Kidney epithelial cell (primary cell): ENCODE data around the gene DMPK. TPM values are rescaled to one million over a fixed set of nuclear protein-coding genes. Genes with fewer than 3 reads are reported as not detected.

Experiments
- DNase-seq: peaks from one replicate; pipeline ENCODE4 v3.0.0-alpha.2; 2010; ENCODE audit warnings: low read depth
- H3K27me3 ChIP-seq: 2 replicates; pipeline ENCODE4 v1.6.0; 2011; ENCODE audit warnings: low read length; ENCODE audit not compliant: control insufficient read depth, insufficient read depth
- H3K36me3 ChIP-seq: 2 replicates; pipeline ENCODE4 v1.5.1; 2011; ENCODE audit warnings: low read length; ENCODE audit not compliant: control insufficient read depth, insufficient read depth
- H3K4me3 ChIP-seq: 2 replicates; pipeline ENCODE4 v1.5.1; 2011; ENCODE audit warnings: low read depth, mild to moderate bottlenecking, control low read depth, low read length
- CTCF ChIP-seq: IDR thresholded peaks from 2 replicates; pipeline ENCODE4 v1.5.1; 2011; ENCODE audit warnings: mild to moderate bottlenecking, moderate library complexity, low read length, control low read depth, inconsistent platforms; ENCODE audit not compliant: insufficient read depth, poor library complexity, severe bottlenecking
- total RNA-seq: library from RNA; depleted of rRNA; stranded (reverse); fragments of >200 nt; gene quantifications from 2 replicates; pipeline ENCODE4 v1.2.3, GENCODE V29; 2015

The DMPK gene
- total RNA-seq, 1 donor from 2014 or later = 17.7 TPM

- no peaks in the 10 kb centered on the region for H3K27me3 ChIP-seq
- peaks cover 7% of the 10 kb centered on the region for H3K36me3 ChIP-seq
- no peak for DNase-seq
- H3K4me3 ChIP-seq = no peak overlapping the region
- TF ChIP-seq CTCF = no peak
These were observed 4.8 kb downstream of the DMPK start for GRCh38 chr19:45777395-45777961.

- Histone ChIP-seq H3K4me3 (no peak overlapping the region), H3K27me3 (no peaks in the 10 kb centered on the region), H3K36me3 (peaks cover 7% of the 10 kb centered on the region)
- no peak for DNase-seq
- TF ChIP-seq CTCF = no peak
These were observed 7.5 kb downstream of the DMPK start for GRCh38 chr19:45774765-45775164.

- Histone ChIP-seq H3K36me3 (peaks cover 7% of the 10 kb centered on the region), H3K27me3 (no peaks in the 10 kb centered on the region), H3K4me3 (no peak overlapping the region)
- no peak for DNase-seq
- no peak for TF ChIP-seq CTCF
These were observed 8.9 kb downstream of the DMPK start for GRCh38 chr19:45773384-45773783.

- no peak for DNase-seq
- H3K4me3 ChIP-seq = no peak overlapping the region
- no peaks in the 10 kb centered on the region for H3K27me3 ChIP-seq
- TF ChIP-seq CTCF = no peak
- H3K36me3 ChIP-seq = peaks cover 7% of the 10 kb centered on the region
These were observed 9.4 kb downstream of the DMPK start for GRCh38 chr19:45772912-45773311.

GRCh38 chr19:45772130-45772840 is 10.0 kb downstream of the DMPK start:
- no peak for TF ChIP-seq CTCF

GRCh38 chr19:45771311-45771933 is 10.9 kb downstream of the DMPK start:
- H3K27me3 ChIP-seq = no peaks in the 10 kb centered on the region
- no peak for DNase-seq
- H3K4me3 ChIP-seq = no peak overlapping the region
- peak; percentile 2 for TF ChIP-seq CTCF
- H3K36me3 ChIP-seq = peaks cover 1% of the 10 kb centered on the region

More at GRCh38 chr19:45772130-45772840, 10.0 kb downstream of the DMPK start:
- Histone ChIP-seq H3K36me3 (peaks cover 5% of the 10 kb centered on the region), H3K27me3 (no peaks in the 10 kb centered on the region), H3K4me3 (no peak overlapping the region)
- DNase-seq = no peak
